Lung (tissue), 12 donors: ENCODE results near the gene THSD7A. TPM values are rescaled to one million over a fixed set of nuclear protein-coding genes. Genes with fewer than 3 reads are reported as not detected.
A peak's percentile ranks its signal among the peaks of the same experiment; 100 is the strongest.

Experiments
- ATAC-seq: fragments of 200-7000 bp; cut with Tn5 transposase; one replicate; pipeline ENCODE4 v1.9.1; 2020; ENCODE audit warnings: moderate number of reproducible peaks; ENCODE audit not compliant: insufficient read depth, low FRiP score
- DNase-seq, 3 donors: peaks; one replicate each; pipeline ENCODE4 v3.0.0-alpha.2; 2013 to 2017
- H3K27ac ChIP-seq, 2 donors: one replicate each; pipeline ENCODE4 v1.5.1; 2013; ENCODE audit warnings: mild to moderate bottlenecking in 2 of 2, moderate library complexity in 2 of 2, control low read depth in 1 of 2, inconsistent platforms in 1 of 2, low read depth in 1 of 2, low read length in 1 of 2
- H3K27me3 ChIP-seq, 3 donors: one replicate each; pipeline ENCODE4 v1.5.1; 2013; ENCODE audit warnings: low read length in 2 of 3; ENCODE audit not compliant: control insufficient read depth in 3 of 3, insufficient read depth in 3 of 3
- H3K36me3 ChIP-seq, 4 donors: one replicate each; pipeline ENCODE4 v1.5.1; 2013; ENCODE audit warnings: low read length in 4 of 4, mild to moderate bottlenecking in 1 of 4, moderate library complexity in 1 of 4; ENCODE audit not compliant: control insufficient read depth in 4 of 4, insufficient read depth in 4 of 4
- H3K4me1 ChIP-seq, 5 donors: one replicate each; pipeline ENCODE4 v1.5.1; 2013; ENCODE audit warnings: low read length in 5 of 5, mild to moderate bottlenecking in 2 of 5, moderate library complexity in 1 of 5; ENCODE audit not compliant: control insufficient read depth in 5 of 5, insufficient read depth in 5 of 5
- H3K4me3 ChIP-seq: one replicate; pipeline ENCODE4 v1.5.1; 2013; ENCODE audit warnings: mild to moderate bottlenecking, control low read depth, moderate library complexity
- H3K9ac ChIP-seq, 2 donors: one replicate each; pipeline ENCODE4 v1.5.1; 2013; ENCODE audit warnings: low read length in 2 of 2, control low read depth in 1 of 2; ENCODE audit not compliant: insufficient read depth in 1 of 2
- H3K9me3 ChIP-seq, 4 donors: one replicate each; pipeline ENCODE4 v1.5.1; 2013; ENCODE audit warnings: low read length in 3 of 4, mild to moderate bottlenecking in 1 of 4, moderate library complexity in 1 of 4; ENCODE audit not compliant: control insufficient read depth in 4 of 4, insufficient read depth in 3 of 4
- CTCF ChIP-seq: IDR thresholded peaks from 2 replicates; pipeline ENCODE4 v1.5.1; 2012; ENCODE audit warnings: mild to moderate bottlenecking; ENCODE audit errors: control extremely low read depth, extremely low read depth
- WGBS, 2 donors: extraction: QIAGEN DNeasy Blood & Tissue Kit; methylation state at CpG; one replicate each; pipeline ENCODE4 v1.1.7; 2013; 5-methylcytosine and 5-hydroxymethylcytosine counted together
- polyA plus RNA-seq, 2 donors: library from polyadenylated mRNA; stranded (reverse); fragments of 200-250 nt; gene quantifications; one replicate each; pipeline ENCODE4 v1.2.1, GENCODE V29; 2013
- total RNA-seq, 2 donors: library from RNA; depleted of rRNA in 1 of 2; stranded (reverse); fragments of >200 nt in 1 of 2; gene quantifications; one replicate each; pipeline ENCODE4 v1.2.1, GENCODE V29; 2014 to 2021
- donor health status: control.
- donor health status: control.
- donor health status: Bipolar disorder and iron deficiency.
- donor health status: healthy.
- donor health status: DM: yes; HTN: yes; CAD: no.

Gene THSD7A
- total and polyA plus RNA-seq, 4 donors, result 0.53 to 12.1 (median 4.5) TPM

DNA sequence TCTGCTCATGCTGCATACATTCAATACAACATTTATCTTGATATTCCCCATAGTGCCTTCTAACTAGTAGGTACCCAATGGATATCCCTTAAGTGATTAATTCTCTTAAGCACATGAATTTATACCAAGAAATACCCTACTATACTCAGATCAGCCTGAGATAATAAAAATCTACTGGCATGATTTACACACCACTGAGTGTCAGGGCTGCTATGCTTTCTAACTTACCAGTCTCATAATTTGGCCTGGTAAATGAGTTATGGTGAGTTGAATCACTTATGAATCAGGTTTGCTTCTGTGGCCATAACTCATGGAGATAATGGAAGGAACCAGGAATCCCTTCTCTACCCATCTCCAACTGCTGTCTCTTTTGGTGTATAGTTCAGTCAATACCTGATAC, 122.8 kb downstream of the THSD7A start:
- Histone ChIP-seq H3K9me3 (no peaks in the 10 kb centered on the region), H3K4me3 (no peak overlapping the region), H3K36me3 (no peaks in the 10 kb centered on the region), H3K27ac (no peak overlapping the region), H3K27me3 (no peaks in the 10 kb centered on the region), H3K4me1 (peaks cover 0 to 9% (median 0%) of the 10 kb centered on the region in 5 donors), H3K9ac (no peak overlapping the region)
- no peak for ATAC-seq
- TF ChIP-seq CTCF, result no peak
- no peak for DNase-seq

GRCh38 chr7:11707606-11708193, 124.3 kb downstream of the THSD7A start:
- no peaks in the 10 kb centered on the region for H3K27me3 ChIP-seq
- ATAC-seq (no peak), DNase-seq (peak in 2 of 3 donors; percentile 37 to 56)
- no peak overlapping the region for H3K4me3 ChIP-seq
- 34 to 54% methylated on average over 2 of the region's 2 CpGs for WGBS, 2 donors
- TF ChIP-seq CTCF, result no peak
- no peaks in the 10 kb centered on the region for H3K9me3 ChIP-seq
- no peak overlapping the region for H3K9ac ChIP-seq
- H3K27ac ChIP-seq, result no peak overlapping the region
- H3K36me3 ChIP-seq, result no peaks in the 10 kb centered on the region
- peaks cover 0 to 14% (median 0%) of the 10 kb centered on the region in 5 donors for H3K4me1 ChIP-seq

- ATAC-seq, result no peak
- TF ChIP-seq CTCF, result no peak
- peak in 2 of 3 donors; percentile 36 to 62 for DNase-seq
These were observed 125.1 kb downstream of the THSD7A start for GRCh38 chr7:11706666-11707605.

More at GRCh38 chr7:11706666-11707605, 125.1 kb downstream of the THSD7A start:
- Histone ChIP-seq H3K9ac (no peak overlapping the region), H3K27me3 (no peaks in the 10 kb centered on the region), H3K27ac (no peak overlapping the region), H3K36me3 (no peaks in the 10 kb centered on the region), H3K4me1 (peaks cover 0 to 14% (median 0%) of the 10 kb centered on the region in 5 donors), H3K9me3 (no peaks in the 10 kb centered on the region), H3K4me3 (no peak overlapping the region)
- 61 to 74% methylated on average over 2 of the region's 2 CpGs for WGBS, 2 donors
